Smooth muscle cell (in vitro differentiated cells): Measurements from ENCODE around the gene EDNRA. TPM values are rescaled to one million over a fixed set of nuclear protein-coding genes. Genes with fewer than 3 reads are reported as not detected.

Experiments
- DNase-seq: peaks from one replicate; lab custom pipeline; 2025; ENCODE audit not compliant: unreplicated experiment; lab: John Stamatoyannopoulos, UW
- H2AFZ ChIP-seq: fragments of 200-600 bp; sonication (generic); 2 replicates; pipeline ENCODE4 v1.6.0; 2016; ENCODE audit warnings: antibody characterized with exemption, low read depth, mild to moderate bottlenecking
- H3F3A ChIP-seq: fragments of 200-600 bp; sonication (generic); 2 replicates; pipeline ENCODE4 v1.6.0; 2017; ENCODE audit warnings: antibody characterized with exemption, low read depth
- H3K27ac ChIP-seq: fragments of 200-600 bp; sonication (generic); 2 replicates; pipeline ENCODE4 v1.5.1; 2016; ENCODE audit warnings: low read depth, mild to moderate bottlenecking
- H3K27me3 ChIP-seq: fragments of 200-600 bp; sonication (generic); 2 replicates; pipeline ENCODE4 v1.6.1; 2016; ENCODE audit warnings: low read depth, mild to moderate bottlenecking
- H3K36me3 ChIP-seq: fragments of 200-600 bp; sonication (generic); 2 replicates; pipeline ENCODE4 v1.5.1; 2016; ENCODE audit warnings: low read depth
- H3K4me1 ChIP-seq: fragments of 200-600 bp; sonication (generic); 2 replicates; pipeline ENCODE4 v1.5.1; 2016; ENCODE audit warnings: low read depth
- H3K4me2 ChIP-seq: fragments of 200-600 bp; sonication (generic); 2 replicates; pipeline ENCODE4 v1.6.0; 2016; ENCODE audit warnings: mild to moderate bottlenecking
- H3K4me3 ChIP-seq: fragments of 200-600 bp; sonication (generic); 2 replicates; pipeline ENCODE4 v1.5.1; 2016; ENCODE audit warnings: mild to moderate bottlenecking
- H3K79me2 ChIP-seq: fragments of 200-600 bp; sonication (generic); 2 replicates; pipeline ENCODE4 v1.6.0; 2016; ENCODE audit warnings: low read depth, mild to moderate bottlenecking
- H3K9ac ChIP-seq: fragments of 200-600 bp; sonication (generic); 2 replicates; pipeline ENCODE4 v1.6.0; 2016; ENCODE audit warnings: low read depth
- H3K9me3 ChIP-seq: fragments of 200-600 bp; sonication (generic); replicated peaks from 2 replicates; pipeline ENCODE4 v1.5.1; 2016; ENCODE audit warnings: low read depth
- H4K20me1 ChIP-seq: fragments of 200-600 bp; sonication (generic); 2 replicates; pipeline ENCODE4 v1.6.0; 2016; ENCODE audit warnings: low read depth
- CTCF ChIP-seq: fragments of 200-600 bp; sonication (generic); IDR thresholded peaks from 2 replicates; pipeline ENCODE4 v1.5.1; 2017; ENCODE audit warnings: borderline replicate concordance, mild to moderate bottlenecking, antibody characterized with exemption; ENCODE audit not compliant: insufficient read depth, poor library complexity, severe bottlenecking
- WGBS: methylation state at CpG from one replicate; pipeline ENCODE4 v1.1.7; 2016; ENCODE audit warnings: low lambda C conversion rate; 5-methylcytosine and 5-hydroxymethylcytosine counted together
- polyA plus RNA-seq: library from polyadenylated mRNA; unstranded; fragments of >200 nt; fragmentation: Nextera tagmentation; extraction: Ambion mirVana; gene quantifications from 2 replicates; pipeline ENCODE4 v1.2.1, GENCODE V29; 2016
- total RNA-seq: library from RNA; depleted of rRNA; stranded (reverse); fragments of >200 nt; gene quantifications from 2 replicates; pipeline ENCODE4 v1.2.3, GENCODE V29; 2014

The EDNRA gene
- total and polyA plus RNA-seq, 2 experiments from 2014 or later = 4.8 to 8.6 TPM

GRCh38 chr4:147479786-147480185, 1.1 kb upstream of the EDNRA start:
- no peak overlapping the region for H3K9ac ChIP-seq
- TF ChIP-seq CTCF = no peak
- H3K4me1 ChIP-seq = peaks cover 7% of the 10 kb centered on the region
- WGBS = 72% methylated on average over 5 of the region's 5 CpGs
- no peak overlapping the region for H3K4me2 ChIP-seq
- H2AFZ ChIP-seq = no peak overlapping the region
- no peak overlapping the region for H3K27ac ChIP-seq
- H3K27me3 ChIP-seq = peaks cover 9% of the 10 kb centered on the region
- no peak overlapping the region for H3K4me3 ChIP-seq
- H3K36me3 ChIP-seq = no peaks in the 10 kb centered on the region
- H3K9me3 ChIP-seq = no peaks in the 10 kb centered on the region
- H4K20me1 ChIP-seq = no peaks in the 10 kb centered on the region
- no peaks in the 10 kb centered on the region for H3K79me2 ChIP-seq
- no peak for DNase-seq
- H3F3A ChIP-seq = no peaks in the 10 kb centered on the region

- no peak for TF ChIP-seq CTCF
- Histone ChIP-seq H3K9me3 (no peaks in the 10 kb centered on the region), H3K9ac (no peak overlapping the region), H3K4me1 (peaks cover 7% of the 10 kb centered on the region), H3F3A (no peaks in the 10 kb centered on the region), H2AFZ (peak overlapping the region; percentile 93), H3K4me2 (peak overlapping the region; percentile 92), H3K79me2 (no peaks in the 10 kb centered on the region), H3K4me3 (peak overlapping the region; percentile 73), H3K36me3 (no peaks in the 10 kb centered on the region), H3K27ac (no peak overlapping the region), H3K27me3 (peaks cover 9% of the 10 kb centered on the region), H4K20me1 (no peaks in the 10 kb centered on the region)
- WGBS = 87% methylated on average over 11 of the region's 11 CpGs
- DNase-seq = no peak
These were observed 401 bp upstream of the EDNRA start for GRCh38 chr4:147480502-147480890.

GRCh38 chr4:147481577-147482109, 746 bp downstream of the EDNRA start:
- no peak overlapping the region for H3K27ac ChIP-seq
- no peak for DNase-seq

More at GRCh38 chr4:147481577-147482109, 746 bp downstream of the EDNRA start:
- Histone ChIP-seq H3K9ac (no peak overlapping the region), H3K4me2 (peak overlapping the region; percentile 92), H3K79me2 (no peaks in the 10 kb centered on the region), H3K4me1 (peaks cover 7% of the 10 kb centered on the region), H3K27me3 (peaks cover 9% of the 10 kb centered on the region), H2AFZ (peak overlapping the region; percentile 93), H3F3A (no peaks in the 10 kb centered on the region), H3K36me3 (no peaks in the 10 kb centered on the region), H3K4me3 (peak overlapping the region; percentile 73), H4K20me1 (no peaks in the 10 kb centered on the region), H3K9me3 (no peaks in the 10 kb centered on the region)
- WGBS = 6% methylated on average over 13 of the region's 13 CpGs
- TF ChIP-seq CTCF = no peak
